Heart right ventricle (tissue), 16 donors: ENCODE measurements around the gene SH2D3A. TPM values are rescaled to one million over a fixed set of nuclear protein-coding genes. Genes with fewer than 3 reads are reported as not detected.

Experiments
- ATAC-seq, 8 donors: fragments of 200-7000 bp; cut with Tn5 transposase; one replicate each; pipeline ENCODE4 v1.9.1; 2020; ENCODE audit warnings: mild to moderate bottlenecking in 8 of 8, moderate library complexity in 8 of 8, moderate number of reproducible peaks in 1 of 8
- DNase-seq, 2 donors: peaks; one replicate each; pipeline ENCODE4 v3.0.0-alpha.2; 2020
- H3K27ac ChIP-seq, 10 donors: fragments of 200-600 bp; sonication (generic) in 2 of 10; one replicate each; pipeline versions ENCODE4 v1.5.0 to v1.8.0; 2020 to 2022; ENCODE audit warnings: mild to moderate bottlenecking in 3 of 10
- H3K27me3 ChIP-seq, 7 donors: fragments of 200-600 bp; one replicate each; pipeline ENCODE4 v1.8.0; 2021 to 2022; ENCODE audit warnings: mild to moderate bottlenecking in 2 of 7
- H3K36me3 ChIP-seq, 9 donors: fragments of 200-600 bp; sonication (generic) in 1 of 9; one replicate each; pipeline versions ENCODE4 v1.5.0 to v1.8.0; 2020 to 2022; ENCODE audit warnings: mild to moderate bottlenecking in 2 of 9
- H3K4me1 ChIP-seq, 9 donors: fragments of 200-600 bp; sonication (generic) in 1 of 9; one replicate each; pipeline versions ENCODE4 v1.5.0 to v1.8.0; 2020 to 2022; ENCODE audit warnings: mild to moderate bottlenecking in 4 of 9
- H3K4me3 ChIP-seq, 10 donors: fragments of 200-600 bp; sonication (generic) in 2 of 10; one replicate each; pipeline versions ENCODE4 v1.5.0 to v1.8.0; 2020 to 2022; ENCODE audit warnings: mild to moderate bottlenecking in 7 of 10, moderate library complexity in 2 of 10
- H3K9me3 ChIP-seq, 11 donors: fragments of 200-600 bp in 10 of 11; sonication (generic) in 2 of 11; one replicate each; pipeline versions ENCODE4 v1.5.0 to v1.8.0; 2013 to 2022; ENCODE audit warnings: mild to moderate bottlenecking in 2 of 11, control low read depth in 1 of 11, moderate library complexity in 1 of 11
- WGBS, 2 donors: extraction: QIAGEN DNeasy Blood & Tissue Kit; methylation state at CpG; one replicate each; pipeline ENCODE4 v1.1.7; 2013; ENCODE audit warnings: inconsistent platforms in 1 of 2; 5-methylcytosine and 5-hydroxymethylcytosine counted together
- intact Hi-C, 10 donors: fragments of 100-400 bp; cut with DNase I; formaldehyde crosslinking; loops; one replicate each; pipeline versions ENCODE4 v1.11.1 to v1.14.2; 2022
- polyA plus RNA-seq, 2 donors: library from polyadenylated mRNA; stranded (reverse); fragments of 200-250 nt; gene quantifications; one replicate each; pipeline ENCODE4 v1.2.3, GENCODE V29; 2013
- total RNA-seq, 10 donors: library from RNA; stranded (reverse); fragmentation: NEBNext Ultra II Directional in 3 of 10; extraction: Animal tissue kit (Norgen Biotek cat#: 25700) in 3 of 10; gene quantifications; one replicate each; pipeline versions ENCODE4 v1.2.1 to v1.2.4, GENCODE V29; 2021 to 2023
- TF ChIP-seq, protein P1 (sequence below), 9 donors: fragments of 200-600 bp; sonication (generic) in 2 of 9; IDR thresholded peaks; one replicate each; pipeline versions ENCODE4 v1.5.0 to v1.8.0; 2021 to 2022; ENCODE audit warnings: antibody characterized with exemption in 9 of 9, mild to moderate bottlenecking in 5 of 9, moderate library complexity in 1 of 9
- donor health status: Arrhythmogenic right ventricular cardiomyopathy.
- donor health status: ischemic (EF 13 %, LVEDD 7.1; RV severe dilation, severe dysfunction).
- donor health status: healthy with polysubstance abuse.
- donor health status: DM: no; HTN: yes; CAD: no.
- donor health status: DM: no; HTN: no; CAD: no.
- donor health status: ischemic (EF 25% LVEDD 6.9; RV normal size, moderate dysfunction).
- donor health status: ischemic (EF 25% LVEDD 5.7; RV mildly dilated, moderate dysfunction).
- donor health status: healthy.
- donor health status: DM: yes; HTN: yes; CAD: no.
- donor health status: Ischemic cardiomyopathy.
- donor health status: ischemic (EF 35%, LVEDD 5.7; RV mildly dilated, moderate dysfunction).
- donor health status: nonischemic (EF 11% LVEDD 7.7; RV severe dilation, severe dysfunction).
- donor health status: DM: yes; HTN: yes; CAD: no.
- donor health status: PGD.
- donor health status: ischemic (EF 29% LVEDD 5.4; RV normal size, mild dysfunction).
- donor health status: nonischemic (EF 23%, LVEDD 6.1; RV moderate dilation, normal function).

SH2D3A gene
- total and polyA plus RNA-seq, 12 donors: 0.16 to 0.79 (median 0.36) TPM; not detected in 5

GRCh38 chr19:6712692-6713670, 54.3 kb downstream of the SH2D3A start:
- DNase-seq: no peak
- WGBS, 2 donors: 88 to 90% methylated on average over 20 of the region's 20 CpGs
- no peak overlapping the region for H3K4me3 ChIP-seq
- peaks cover 0 to 58% (median 36%) of the 10 kb centered on the region in 7 donors for H3K27me3 ChIP-seq
- H3K27ac ChIP-seq: no peak overlapping the region
- ATAC-seq: no peak
- H3K36me3 ChIP-seq: peaks cover 0 to 4% (median 0%) of the 10 kb centered on the region in 9 donors
- TF ChIP-seq, protein P1, sequence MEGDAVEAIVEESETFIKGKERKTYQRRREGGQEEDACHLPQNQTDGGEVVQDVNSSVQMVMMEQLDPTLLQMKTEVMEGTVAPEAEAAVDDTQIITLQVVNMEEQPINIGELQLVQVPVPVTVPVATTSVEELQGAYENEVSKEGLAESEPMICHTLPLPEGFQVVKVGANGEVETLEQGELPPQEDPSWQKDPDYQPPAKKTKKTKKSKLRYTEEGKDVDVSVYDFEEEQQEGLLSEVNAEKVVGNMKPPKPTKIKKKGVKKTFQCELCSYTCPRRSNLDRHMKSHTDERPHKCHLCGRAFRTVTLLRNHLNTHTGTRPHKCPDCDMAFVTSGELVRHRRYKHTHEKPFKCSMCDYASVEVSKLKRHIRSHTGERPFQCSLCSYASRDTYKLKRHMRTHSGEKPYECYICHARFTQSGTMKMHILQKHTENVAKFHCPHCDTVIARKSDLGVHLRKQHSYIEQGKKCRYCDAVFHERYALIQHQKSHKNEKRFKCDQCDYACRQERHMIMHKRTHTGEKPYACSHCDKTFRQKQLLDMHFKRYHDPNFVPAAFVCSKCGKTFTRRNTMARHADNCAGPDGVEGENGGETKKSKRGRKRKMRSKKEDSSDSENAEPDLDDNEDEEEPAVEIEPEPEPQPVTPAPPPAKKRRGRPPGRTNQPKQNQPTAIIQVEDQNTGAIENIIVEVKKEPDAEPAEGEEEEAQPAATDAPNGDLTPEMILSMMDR (IDR thresholded peaks at IDR 0.05): no peak
- no peaks in the 10 kb centered on the region for H3K4me1 ChIP-seq
- no peaks in the 10 kb centered on the region for H3K9me3 ChIP-seq
- intact Hi-C loops: no loop called here

GRCh38 chr19:6712231-6712630, 55.0 kb downstream of the SH2D3A start:
- intact Hi-C loops: no loop called here
- Histone ChIP-seq H3K27ac (no peak overlapping the region), H3K4me3 (no peak overlapping the region), H3K9me3 (no peaks in the 10 kb centered on the region), H3K27me3 (peaks cover 0 to 65% (median 42%) of the 10 kb centered on the region in 7 donors), H3K4me1 (no peaks in the 10 kb centered on the region), H3K36me3 (peaks cover 0 to 4% (median 0%) of the 10 kb centered on the region in 9 donors)
- ATAC-seq: no peak
- TF ChIP-seq, protein P1 (IDR thresholded peaks at IDR 0.05): no peak
- no peak for DNase-seq
- 88 to 91% methylated on average over 16 of the region's 16 CpGs for WGBS, 2 donors

DNA sequence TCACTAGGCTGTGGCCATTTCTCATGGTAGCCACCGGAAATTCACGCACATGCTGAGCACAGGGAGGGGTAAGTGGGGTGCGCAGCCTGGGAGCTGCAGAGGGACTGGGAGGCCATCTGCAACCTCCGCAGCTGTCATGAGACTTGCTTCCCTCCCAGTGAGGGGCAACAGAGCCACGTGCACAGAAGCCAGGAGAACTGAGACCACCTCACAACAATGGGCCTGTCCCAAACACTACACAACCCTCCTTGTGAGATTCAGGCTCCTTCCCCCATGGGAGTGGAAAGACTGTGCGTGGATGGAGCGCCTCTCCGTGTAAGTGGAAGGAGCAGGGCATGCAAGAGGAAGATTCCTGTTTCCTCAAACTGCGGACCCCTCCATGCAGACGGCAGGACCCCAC, 55.6 kb downstream of the SH2D3A start:
- no peak for ATAC-seq
- no peak overlapping the region for H3K27ac ChIP-seq
- no peak overlapping the region for H3K4me3 ChIP-seq
- no peak for DNase-seq
- peaks cover 0 to 63% (median 44%) of the 10 kb centered on the region in 7 donors for H3K27me3 ChIP-seq
- TF ChIP-seq, protein P1 (IDR thresholded peaks at IDR 0.05): no peak
- H3K9me3 ChIP-seq: no peaks in the 10 kb centered on the region
- intact Hi-C loops: no loop called here
- no peaks in the 10 kb centered on the region for H3K4me1 ChIP-seq
- 64% methylated on average over 10 of the region's 10 CpGs for WGBS, 2 donors
- H3K36me3 ChIP-seq: peaks cover 0 to 4% (median 0%) of the 10 kb centered on the region in 9 donors

DNA sequence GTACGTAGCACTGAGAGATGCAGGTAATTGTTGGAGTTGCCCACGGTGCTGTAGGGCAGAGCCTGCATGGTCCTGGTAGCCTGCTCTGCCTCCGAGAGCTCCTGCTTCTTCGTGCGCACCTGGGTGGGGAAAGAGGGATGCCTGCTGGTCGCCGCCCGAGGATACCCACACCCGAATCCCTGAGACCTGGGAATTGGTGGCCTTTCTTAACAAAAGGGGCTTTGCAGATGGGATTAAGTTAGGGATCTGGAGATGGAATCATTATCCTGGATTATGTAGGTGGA, 56.2 kb downstream of the SH2D3A start:
- Histone ChIP-seq H3K4me1 (no peaks in the 10 kb centered on the region), H3K4me3 (no peak overlapping the region), H3K27ac (no peak overlapping the region), H3K27me3 (peaks cover 0 to 59% (median 44%) of the 10 kb centered on the region in 7 donors), H3K36me3 (peaks cover 0 to 4% (median 0%) of the 10 kb centered on the region in 9 donors), H3K9me3 (no peaks in the 10 kb centered on the region)
- TF ChIP-seq, protein P1 (IDR thresholded peaks at IDR 0.05): no peak
- DNase-seq (no peak), ATAC-seq (no peak)
- intact Hi-C loops: no loop called here
- WGBS, 2 donors: 38 to 43% methylated on average over 9 of the region's 9 CpGs
